H1 (cell line): ENCODE results near the gene CCT6B.
"Not testable (repeated sequence)": the region's sequence is repeated elsewhere in the genome, so short reads cannot be mapped to it uniquely, and the experiment has no call there.

ENCODE experiments used
- CHD2 ChIP-seq: IDR thresholded peaks from 2 replicates; pipeline ENCODE4 v1.6.1; 2012; ENCODE audit warnings: low read length, improper control_type of control experiment
- POLR2A ChIP-seq, 2 experiments: IDR thresholded peaks; 1 replicate in 1 of 2; 2 replicates in 1 of 2; pipeline ENCODE4 v1.6.1; 2011; ENCODE audit warnings: low read depth in 2 of 2, low read length in 2 of 2, mild to moderate bottlenecking in 2 of 2; ENCODE audit errors: control extremely low read depth in 1 of 2
- POLR2AphosphoS5 ChIP-seq: IDR thresholded peaks from 2 replicates; pipeline ENCODE4 v1.6.1; 2011; ENCODE audit warnings: low read depth, low read length
- RAD21 ChIP-seq, 2 experiments: IDR thresholded peaks in 1 of 2; conservative IDR thresholded peaks in 1 of 2; 2 replicates each; pipeline ENCODE4 v1.6.1; 2011; ENCODE audit warnings: low read depth in 2 of 2, low read length in 2 of 2, improper control_type of control experiment in 1 of 2, inconsistent platforms in 1 of 2, mild to moderate bottlenecking in 1 of 2, moderate library complexity in 1 of 2
- RXRA ChIP-seq: IDR thresholded peaks from 2 replicates; pipeline ENCODE4 v1.6.1; 2011; ENCODE audit warnings: low read depth, mild to moderate bottlenecking, low read length, moderate library complexity; ENCODE audit not compliant: insufficient read depth
- YY1 ChIP-seq: IDR thresholded peaks from 2 replicates; pipeline ENCODE4 v1.6.1; 2011; ENCODE audit warnings: low read depth, mild to moderate bottlenecking, low read length
- TF ChIP-seq, protein P1 (sequence below), 3 experiments: IDR thresholded peaks; 1 replicate in 2 of 3; 2 replicates in 1 of 3; pipeline versions ENCODE4 v1.5.1 to v1.6.1; 2011; ENCODE audit warnings: low read length in 3 of 3, mild to moderate bottlenecking in 3 of 3, inconsistent platforms in 2 of 3, low read depth in 1 of 3, moderate library complexity in 1 of 3; ENCODE audit not compliant: insufficient read depth in 1 of 3; ENCODE audit errors: control extremely low read depth in 1 of 3

DNA sequence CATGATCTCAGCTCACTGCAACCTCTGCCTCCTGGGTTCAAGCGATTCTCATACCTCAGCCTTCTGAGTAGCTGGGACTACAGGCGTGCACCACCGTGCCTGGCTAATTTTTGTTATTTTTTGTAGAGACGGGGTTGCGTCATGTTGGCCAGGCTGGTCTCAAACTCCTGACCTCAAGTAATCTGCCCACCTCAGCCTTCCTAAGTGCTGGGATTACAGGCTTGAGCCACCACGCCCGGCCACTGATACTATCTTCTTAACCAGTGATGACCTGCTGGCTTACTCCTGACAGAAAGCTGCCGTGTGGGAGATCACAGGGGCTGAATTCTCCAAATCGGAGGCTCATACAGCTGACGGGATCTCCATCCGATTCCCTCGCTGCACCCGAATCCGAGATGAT, 39.7 kb upstream of the CCT6B start:
- TF ChIP-seq, protein P1, sequence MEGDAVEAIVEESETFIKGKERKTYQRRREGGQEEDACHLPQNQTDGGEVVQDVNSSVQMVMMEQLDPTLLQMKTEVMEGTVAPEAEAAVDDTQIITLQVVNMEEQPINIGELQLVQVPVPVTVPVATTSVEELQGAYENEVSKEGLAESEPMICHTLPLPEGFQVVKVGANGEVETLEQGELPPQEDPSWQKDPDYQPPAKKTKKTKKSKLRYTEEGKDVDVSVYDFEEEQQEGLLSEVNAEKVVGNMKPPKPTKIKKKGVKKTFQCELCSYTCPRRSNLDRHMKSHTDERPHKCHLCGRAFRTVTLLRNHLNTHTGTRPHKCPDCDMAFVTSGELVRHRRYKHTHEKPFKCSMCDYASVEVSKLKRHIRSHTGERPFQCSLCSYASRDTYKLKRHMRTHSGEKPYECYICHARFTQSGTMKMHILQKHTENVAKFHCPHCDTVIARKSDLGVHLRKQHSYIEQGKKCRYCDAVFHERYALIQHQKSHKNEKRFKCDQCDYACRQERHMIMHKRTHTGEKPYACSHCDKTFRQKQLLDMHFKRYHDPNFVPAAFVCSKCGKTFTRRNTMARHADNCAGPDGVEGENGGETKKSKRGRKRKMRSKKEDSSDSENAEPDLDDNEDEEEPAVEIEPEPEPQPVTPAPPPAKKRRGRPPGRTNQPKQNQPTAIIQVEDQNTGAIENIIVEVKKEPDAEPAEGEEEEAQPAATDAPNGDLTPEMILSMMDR (IDR thresholded peaks at IDR 0.05; ENCODE audit: control extremely low read depth in 1 of 3, insufficient read depth in 1 of 3, low read depth in 1 of 3, low read length in 3 of 3): not testable (repeated sequence)
- not testable (repeated sequence) for TF ChIP-seq POLR2A (IDR thresholded peaks at IDR 0.05; ENCODE audit: control extremely low read depth in 1 of 2, low read depth in 2 of 2, low read length in 2 of 2); YY1; CHD2; POLR2AphosphoS5; RXRA; RAD21 (IDR thresholded peaks at IDR 0.05 in 1 of 2, conservative IDR thresholded peaks at IDR 0.05 in 1 of 2; ENCODE audit: low read depth in 2 of 2, low read length in 2 of 2)
